Measurements from ENCODE around the gene IMMP1L. TPM values are rescaled to one million over a fixed set of nuclear protein-coding genes. Genes with fewer than 3 reads are reported as not detected.

The IMMP1L gene
- total RNA-seq, 1 donor from 2014 or later: 17.2 TPM

DNA sequence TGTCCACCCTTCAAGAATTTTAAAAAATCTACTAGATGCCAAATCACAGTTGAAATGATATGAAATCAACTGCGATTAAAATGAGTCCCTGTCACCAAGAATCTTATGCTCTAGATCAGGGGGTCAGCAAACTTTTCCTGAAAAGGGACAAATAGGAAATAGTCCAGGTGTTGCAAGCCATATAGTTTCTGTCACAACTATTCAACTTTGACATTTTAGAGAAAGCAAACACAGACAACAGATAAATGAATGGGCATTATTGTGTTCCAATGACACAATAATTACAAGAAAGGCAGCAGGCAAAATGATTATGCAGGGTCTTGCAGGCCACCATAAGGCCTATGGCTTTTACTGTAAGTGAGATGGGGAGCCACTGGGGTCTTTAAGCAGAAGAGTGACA is 58.6 kb downstream of the IMMP1L start:
- no peaks in the 10 kb centered on the region for H3K9me3 Mint-ChIP-seq (ENCODE audit: unreplicated experiment)
- FAIRE-seq: no peak

DNA sequence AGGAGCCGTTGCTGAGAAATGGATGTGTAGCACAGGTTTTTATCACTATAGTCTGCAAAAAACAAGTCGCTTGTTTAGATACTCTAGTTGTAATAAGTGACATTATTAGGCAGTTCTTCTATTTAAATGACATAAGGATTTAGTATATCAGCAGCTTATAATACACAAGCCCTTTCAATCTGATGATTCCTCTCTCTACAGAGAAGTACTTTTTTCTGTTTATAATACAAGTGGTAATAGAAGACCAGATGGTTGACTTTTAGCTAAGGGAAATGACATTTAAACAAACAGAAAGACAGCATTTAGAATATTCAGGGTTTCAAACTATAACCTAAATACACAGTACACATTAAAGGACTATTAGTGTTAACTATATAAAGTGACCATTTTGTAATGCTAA is 60.4 kb downstream of the IMMP1L start:
- Mint-ChIP-seq H3K27ac (ENCODE audit: unreplicated experiment) (no peak overlapping the region), H3K4me1 (ENCODE audit: low read depth, unreplicated experiment) (peaks cover 2% of the 10 kb centered on the region), H3K4me3 (ENCODE audit: unreplicated experiment) (no peak overlapping the region), H3K9me3 (ENCODE audit: unreplicated experiment) (no peaks in the 10 kb centered on the region), H3K36me3 (ENCODE audit: low read depth, unreplicated experiment) (no peaks in the 10 kb centered on the region), H3K27me3 (ENCODE audit: low read depth, unreplicated experiment) (no peaks in the 10 kb centered on the region)
- DNase-seq (ENCODE audit: low read depth) (no peak), FAIRE-seq (no peak)
- H3K79me2 ChIP-seq (ENCODE audit: insufficient read depth, low read length): no peaks in the 10 kb centered on the region
- TF ChIP-seq, protein P1, sequence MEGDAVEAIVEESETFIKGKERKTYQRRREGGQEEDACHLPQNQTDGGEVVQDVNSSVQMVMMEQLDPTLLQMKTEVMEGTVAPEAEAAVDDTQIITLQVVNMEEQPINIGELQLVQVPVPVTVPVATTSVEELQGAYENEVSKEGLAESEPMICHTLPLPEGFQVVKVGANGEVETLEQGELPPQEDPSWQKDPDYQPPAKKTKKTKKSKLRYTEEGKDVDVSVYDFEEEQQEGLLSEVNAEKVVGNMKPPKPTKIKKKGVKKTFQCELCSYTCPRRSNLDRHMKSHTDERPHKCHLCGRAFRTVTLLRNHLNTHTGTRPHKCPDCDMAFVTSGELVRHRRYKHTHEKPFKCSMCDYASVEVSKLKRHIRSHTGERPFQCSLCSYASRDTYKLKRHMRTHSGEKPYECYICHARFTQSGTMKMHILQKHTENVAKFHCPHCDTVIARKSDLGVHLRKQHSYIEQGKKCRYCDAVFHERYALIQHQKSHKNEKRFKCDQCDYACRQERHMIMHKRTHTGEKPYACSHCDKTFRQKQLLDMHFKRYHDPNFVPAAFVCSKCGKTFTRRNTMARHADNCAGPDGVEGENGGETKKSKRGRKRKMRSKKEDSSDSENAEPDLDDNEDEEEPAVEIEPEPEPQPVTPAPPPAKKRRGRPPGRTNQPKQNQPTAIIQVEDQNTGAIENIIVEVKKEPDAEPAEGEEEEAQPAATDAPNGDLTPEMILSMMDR (IDR thresholded peaks at IDR 0.05; ENCODE audit: insufficient read depth, low read depth, low read length): no peak
- no peak for TF ChIP-seq EZH2 (IDR thresholded peaks at IDR 0.05; ENCODE audit: insufficient read depth, low read length)
- H3K4me2 ChIP-seq (ENCODE audit: low read length): no peak overlapping the region
- no peak overlapping the region for H2AFZ ChIP-seq (ENCODE audit: low read depth, low read length)
- H3K9me3 ChIP-seq (ENCODE audit: insufficient read depth, low read depth, low read length): no peaks in the 10 kb centered on the region
- H3K27me3 ChIP-seq (ENCODE audit: insufficient read depth, low read length): no peaks in the 10 kb centered on the region
- no peak overlapping the region for H3K4me3 ChIP-seq (ENCODE audit: insufficient read depth, low read depth, low read length)
- H3K27ac ChIP-seq (ENCODE audit: low read depth, low read length): no peak overlapping the region
- no peak overlapping the region for H3K9ac ChIP-seq (ENCODE audit: low read length)
- H3K4me1 ChIP-seq (ENCODE audit: insufficient read depth, low read length): no peaks in the 10 kb centered on the region
- peaks cover 4% of the 10 kb centered on the region for H3K36me3 ChIP-seq (ENCODE audit: insufficient read depth, low read length)
- H4K20me1 ChIP-seq (ENCODE audit: insufficient read depth, low read length): no peaks in the 10 kb centered on the region

More for the DNA sequence above, 58.6 kb downstream of the IMMP1L start:
- Histone ChIP-seq H4K20me1 (ENCODE audit: insufficient read depth, low read length) (no peaks in the 10 kb centered on the region), H3K9ac (ENCODE audit: low read length) (no peak overlapping the region), H3K9me3 (ENCODE audit: insufficient read depth, low read depth, low read length) (no peaks in the 10 kb centered on the region), H3K4me3 (ENCODE audit: insufficient read depth, low read depth, low read length) (no peak overlapping the region), H3K4me1 (ENCODE audit: insufficient read depth, low read length) (no peaks in the 10 kb centered on the region), H2AFZ (ENCODE audit: low read depth, low read length) (no peak overlapping the region), H3K27ac (ENCODE audit: low read depth, low read length) (no peak overlapping the region), H3K36me3 (ENCODE audit: insufficient read depth, low read length) (peaks cover 4% of the 10 kb centered on the region), H3K4me2 (ENCODE audit: low read length) (no peak overlapping the region), H3K79me2 (ENCODE audit: insufficient read depth, low read length) (no peaks in the 10 kb centered on the region), H3K27me3 (ENCODE audit: insufficient read depth, low read length) (no peaks in the 10 kb centered on the region)
- Mint-ChIP-seq H3K27me3 (ENCODE audit: low read depth, unreplicated experiment) (no peaks in the 10 kb centered on the region), H3K36me3 (ENCODE audit: low read depth, unreplicated experiment) (no peaks in the 10 kb centered on the region), H3K27ac (ENCODE audit: unreplicated experiment) (no peak overlapping the region), H3K4me3 (ENCODE audit: unreplicated experiment) (no peak overlapping the region), H3K4me1 (ENCODE audit: low read depth, unreplicated experiment) (no peaks in the 10 kb centered on the region)
- no peak for DNase-seq (ENCODE audit: low read depth)
- TF ChIP-seq, protein P1 (IDR thresholded peaks at IDR 0.05; ENCODE audit: insufficient read depth, low read depth, low read length): no peak
- no peak for TF ChIP-seq EZH2 (IDR thresholded peaks at IDR 0.05; ENCODE audit: insufficient read depth, low read length)

DNA sequence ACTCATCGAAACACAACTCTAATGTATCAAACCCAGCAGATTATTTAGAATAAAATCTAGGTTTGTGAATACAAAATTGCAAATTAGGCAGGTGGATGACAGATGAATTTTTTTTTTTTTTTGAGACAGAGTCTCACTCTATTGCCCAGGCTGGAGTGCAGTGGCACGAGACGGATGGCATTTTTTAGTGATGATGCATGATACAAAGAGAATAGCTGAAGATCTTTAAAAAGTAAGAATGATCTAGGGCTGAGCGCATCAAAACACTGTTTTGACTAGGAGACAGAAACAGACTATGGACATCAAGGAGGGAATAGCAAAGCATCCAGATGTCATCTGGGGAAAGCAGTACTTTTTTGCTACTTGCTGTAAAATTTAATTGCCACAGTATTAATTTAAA is 63.8 kb downstream of the IMMP1L start:
- H3K27ac Mint-ChIP-seq (ENCODE audit: unreplicated experiment): no peak overlapping the region
- TF ChIP-seq, protein P1 (IDR thresholded peaks at IDR 0.05; ENCODE audit: insufficient read depth, low read depth, low read length): no peak
- no peak for TF ChIP-seq EZH2 (IDR thresholded peaks at IDR 0.05; ENCODE audit: insufficient read depth, low read length)
- H3K36me3 Mint-ChIP-seq (ENCODE audit: low read depth, unreplicated experiment): no peaks in the 10 kb centered on the region
- no peak for DNase-seq (ENCODE audit: low read depth)
- Histone ChIP-seq H3K4me1 (ENCODE audit: insufficient read depth, low read length) (no peaks in the 10 kb centered on the region), H2AFZ (ENCODE audit: low read depth, low read length) (no peak overlapping the region), H3K9ac (ENCODE audit: low read length) (no peak overlapping the region), H3K4me2 (ENCODE audit: low read length) (no peak overlapping the region), H3K27ac (ENCODE audit: low read depth, low read length) (no peak overlapping the region), H3K79me2 (ENCODE audit: insufficient read depth, low read length) (no peaks in the 10 kb centered on the region), H3K4me3 (ENCODE audit: insufficient read depth, low read depth, low read length) (no peak overlapping the region), H3K9me3 (ENCODE audit: insufficient read depth, low read depth, low read length) (no peaks in the 10 kb centered on the region), H4K20me1 (ENCODE audit: insufficient read depth, low read length) (no peaks in the 10 kb centered on the region), H3K36me3 (ENCODE audit: insufficient read depth, low read length) (no peaks in the 10 kb centered on the region), H3K27me3 (ENCODE audit: insufficient read depth, low read length) (no peaks in the 10 kb centered on the region)
- no peak overlapping the region for H3K4me3 Mint-ChIP-seq (ENCODE audit: unreplicated experiment)
- FAIRE-seq: no peak
- H3K9me3 Mint-ChIP-seq (ENCODE audit: unreplicated experiment): no peaks in the 10 kb centered on the region
- peaks cover 2% of the 10 kb centered on the region for H3K4me1 Mint-ChIP-seq (ENCODE audit: low read depth, unreplicated experiment)
- no peaks in the 10 kb centered on the region for H3K27me3 Mint-ChIP-seq (ENCODE audit: low read depth, unreplicated experiment)

All from astrocyte (in vitro differentiated cells and primary cell).